PC-9 (cell line): Measurements from ENCODE around the gene TLE1.

Experiments
- EZH2 ChIP-seq: fragments of 200-600 bp; sonication (generic); IDR thresholded peaks from 2 replicates; pipeline ENCODE4 v1.8.0; 2017; ENCODE audit warnings: antibody characterized with exemption, low read depth
- TF ChIP-seq, protein P1 (sequence below): fragments of 200-600 bp; sonication (generic); conservative IDR thresholded peaks from 2 replicates; pipeline ENCODE4 v1.6.1; 2017; ENCODE audit warnings: mixed run types, antibody characterized with exemption, mild to moderate bottlenecking, moderate library complexity

DNA sequence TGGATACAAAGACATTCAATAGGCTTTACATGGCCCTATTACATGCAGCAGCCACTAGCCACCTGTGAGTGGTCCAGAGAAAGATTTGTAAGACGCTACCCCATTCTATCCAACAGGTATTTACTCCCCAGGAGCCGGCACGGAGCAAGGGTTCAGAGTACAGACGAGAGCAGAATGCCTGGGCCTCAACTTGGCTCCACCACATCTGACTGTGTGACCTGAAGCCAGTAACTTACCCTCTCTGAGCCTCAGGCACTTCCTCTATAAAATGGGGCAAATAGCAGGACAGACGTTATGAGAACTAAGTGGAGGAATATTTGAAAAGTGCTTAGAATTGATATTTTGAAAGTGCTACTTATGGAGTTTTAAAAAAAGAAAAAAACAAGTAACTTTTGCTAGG, 100.0 kb downstream of the TLE1 start:
- TF ChIP-seq, protein P1, sequence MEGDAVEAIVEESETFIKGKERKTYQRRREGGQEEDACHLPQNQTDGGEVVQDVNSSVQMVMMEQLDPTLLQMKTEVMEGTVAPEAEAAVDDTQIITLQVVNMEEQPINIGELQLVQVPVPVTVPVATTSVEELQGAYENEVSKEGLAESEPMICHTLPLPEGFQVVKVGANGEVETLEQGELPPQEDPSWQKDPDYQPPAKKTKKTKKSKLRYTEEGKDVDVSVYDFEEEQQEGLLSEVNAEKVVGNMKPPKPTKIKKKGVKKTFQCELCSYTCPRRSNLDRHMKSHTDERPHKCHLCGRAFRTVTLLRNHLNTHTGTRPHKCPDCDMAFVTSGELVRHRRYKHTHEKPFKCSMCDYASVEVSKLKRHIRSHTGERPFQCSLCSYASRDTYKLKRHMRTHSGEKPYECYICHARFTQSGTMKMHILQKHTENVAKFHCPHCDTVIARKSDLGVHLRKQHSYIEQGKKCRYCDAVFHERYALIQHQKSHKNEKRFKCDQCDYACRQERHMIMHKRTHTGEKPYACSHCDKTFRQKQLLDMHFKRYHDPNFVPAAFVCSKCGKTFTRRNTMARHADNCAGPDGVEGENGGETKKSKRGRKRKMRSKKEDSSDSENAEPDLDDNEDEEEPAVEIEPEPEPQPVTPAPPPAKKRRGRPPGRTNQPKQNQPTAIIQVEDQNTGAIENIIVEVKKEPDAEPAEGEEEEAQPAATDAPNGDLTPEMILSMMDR = no peak
- no peak for TF ChIP-seq EZH2
